CD4-positive, CD25-positive, alpha-beta regulatory T cell (primary cell): ENCODE measurements around the gene AFDN. TPM values are rescaled to one million over a fixed set of nuclear protein-coding genes. Genes with fewer than 3 reads are reported as not detected.

Source experiments
- ATAC-seq, 2 donors: fragments of 150-1000 bp; cut with Tn5 transposase; one replicate each; pipeline ENCODE4 v1.10.0; 2021; ENCODE audit warnings: low read depth in 2 of 2, moderate number of reproducible peaks in 2 of 2, moderate library complexity in 1 of 2
- DNase-seq, 3 donors: peaks; one replicate each; pipeline versions ENCODE4 v3.0.0 to v3.0.0-alpha.2; 2012 to 2022; ENCODE audit warnings: mixed read lengths in 1 of 3
- H3K27ac ChIP-seq: one replicate; pipeline ENCODE4 v1.7.0; 2013; ENCODE audit warnings: mild to moderate bottlenecking, low read length; ENCODE audit not compliant: insufficient read depth, poor library complexity, severe bottlenecking
- H3K27me3 ChIP-seq: one replicate; pipeline ENCODE4 v1.7.0; 2013; ENCODE audit warnings: low read length; ENCODE audit not compliant: control insufficient read depth, insufficient read depth
- H3K36me3 ChIP-seq: one replicate; pipeline ENCODE4 v1.7.0; 2013; ENCODE audit warnings: mild to moderate bottlenecking, low read length, moderate library complexity; ENCODE audit not compliant: control insufficient read depth, insufficient read depth
- H3K4me1 ChIP-seq: 2 replicates; pipeline ENCODE4 v1.7.0; 2013; ENCODE audit warnings: mild to moderate bottlenecking, low read length; ENCODE audit not compliant: insufficient read depth, control insufficient read depth, poor library complexity, severe bottlenecking
- H3K4me3 ChIP-seq: one replicate; pipeline ENCODE4 v1.7.0; 2013; ENCODE audit warnings: low read depth, mild to moderate bottlenecking, low read length, moderate library complexity
- H3K9me3 ChIP-seq, 2 experiments: 1 replicate in 1 of 2; 2 replicates in 1 of 2; pipeline ENCODE4 v1.7.0; 2013; ENCODE audit warnings: low read length in 2 of 2, mild to moderate bottlenecking in 1 of 2, moderate library complexity in 1 of 2; ENCODE audit not compliant: control insufficient read depth in 2 of 2
- H3K27ac Mint-ChIP-seq, 3 donors: one replicate each; pipeline ENCODE4 v1.8.0; 2020 to 2022; ENCODE audit warnings: mild to moderate bottlenecking in 3 of 3, mixed read lengths in 3 of 3, moderate library complexity in 2 of 3
- H3K27me3 Mint-ChIP-seq: one replicate; pipeline ENCODE4 v1.8.0; 2022; ENCODE audit warnings: mild to moderate bottlenecking, mixed read lengths
- H3K36me3 Mint-ChIP-seq: one replicate; pipeline ENCODE4 v1.8.0; 2020; ENCODE audit warnings: mixed read lengths
- H3K4me1 Mint-ChIP-seq, 4 donors: one replicate each; pipeline ENCODE4 v1.8.0; 2020 to 2022; ENCODE audit warnings: mixed read lengths in 4 of 4, mild to moderate bottlenecking in 1 of 4
- H3K4me3 Mint-ChIP-seq, 4 donors: one replicate each; pipeline ENCODE4 v1.8.0; 2020 to 2022; ENCODE audit warnings: mild to moderate bottlenecking in 4 of 4, mixed read lengths in 4 of 4, moderate library complexity in 3 of 4
- H3K9me3 Mint-ChIP-seq, 7 donors: one replicate each; pipeline ENCODE4 v1.8.0; 2020 to 2022; ENCODE audit warnings: mixed read lengths in 7 of 7, mild to moderate bottlenecking in 3 of 7, moderate library complexity in 2 of 7
- polyA plus RNA-seq, 4 donors: library from polyadenylated mRNA; unstranded; fragments of 300-500 nt; fragmentation: Illumina TruSeq; gene quantifications; one replicate each; pipeline ENCODE4 v1.2.3, GENCODE V29; 2021
- total RNA-seq: library from RNA; stranded (reverse); gene quantifications from one replicate; pipeline ENCODE4 v1.2.3, GENCODE V29; 2022

Gene AFDN
- total and polyA plus RNA-seq, 5 donors from 2014 or later: 2.0 to 39.9 (median 3.1) TPM

- Mint-ChIP-seq H3K4me3 (no peak overlapping the region), H3K9me3 (no peaks in the 10 kb centered on the region), H3K27ac (no peak overlapping the region), H3K36me3 (peaks cover 3% of the 10 kb centered on the region), H3K27me3 (peaks cover 4% of the 10 kb centered on the region), H3K4me1 (no peaks in the 10 kb centered on the region)
- Histone ChIP-seq H3K27ac (no peak overlapping the region), H3K9me3 (no peaks in the 10 kb centered on the region), H3K4me3 (no peak overlapping the region), H3K4me1 (no peaks in the 10 kb centered on the region), H3K27me3 (no peaks in the 10 kb centered on the region), H3K36me3 (peaks cover under 1% of the 10 kb centered on the region)
- ATAC-seq: no peak
- no peak for DNase-seq
These were observed 111.5 kb downstream of the AFDN start for GRCh38 chr6:167937948-167938911.

GRCh38 chr6:167941822-167942221 is 115.1 kb downstream of the AFDN start:
- H3K4me1 ChIP-seq: no peaks in the 10 kb centered on the region
- DNase-seq: no peak
- H3K36me3 ChIP-seq: peaks cover 9% of the 10 kb centered on the region
- no peak for ATAC-seq
- Mint-ChIP-seq H3K4me3 (no peak overlapping the region), H3K4me1 (no peaks in the 10 kb centered on the region), H3K9me3 (no peaks in the 10 kb centered on the region), H3K36me3 (peaks cover 3% of the 10 kb centered on the region), H3K27ac (no peak overlapping the region), H3K27me3 (peaks cover 2% of the 10 kb centered on the region)
- no peaks in the 10 kb centered on the region for H3K9me3 ChIP-seq
- H3K4me3 ChIP-seq: no peak overlapping the region
- no peak overlapping the region for H3K27ac ChIP-seq
- no peaks in the 10 kb centered on the region for H3K27me3 ChIP-seq

GRCh38 chr6:167944130-167944529 is 117.4 kb downstream of the AFDN start:
- H3K27ac ChIP-seq: no peak overlapping the region
- peaks cover 3% of the 10 kb centered on the region for H3K36me3 Mint-ChIP-seq
- no peaks in the 10 kb centered on the region for H3K9me3 Mint-ChIP-seq
- H3K36me3 ChIP-seq: peaks cover 15% of the 10 kb centered on the region
- no peak overlapping the region for H3K4me3 Mint-ChIP-seq
- H3K27me3 Mint-ChIP-seq: no peaks in the 10 kb centered on the region
- no peaks in the 10 kb centered on the region for H3K4me1 ChIP-seq
- no peaks in the 10 kb centered on the region for H3K27me3 ChIP-seq
- DNase-seq (no peak), ATAC-seq (no peak)
- no peak overlapping the region for H3K4me3 ChIP-seq
- H3K4me1 Mint-ChIP-seq: no peaks in the 10 kb centered on the region
- H3K27ac Mint-ChIP-seq: no peak overlapping the region
- H3K9me3 ChIP-seq: no peaks in the 10 kb centered on the region

GRCh38 chr6:167946007-167946406 is 119.3 kb downstream of the AFDN start:
- Mint-ChIP-seq H3K9me3 (no peaks in the 10 kb centered on the region), H3K36me3 (peaks cover 3% of the 10 kb centered on the region), H3K27me3 (no peaks in the 10 kb centered on the region), H3K4me1 (no peaks in the 10 kb centered on the region), H3K4me3 (no peak overlapping the region), H3K27ac (no peak overlapping the region)
- Histone ChIP-seq H3K36me3 (peaks cover 15% of the 10 kb centered on the region), H3K27ac (no peak overlapping the region), H3K4me1 (no peaks in the 10 kb centered on the region), H3K4me3 (no peak overlapping the region), H3K27me3 (no peaks in the 10 kb centered on the region), H3K9me3 (no peaks in the 10 kb centered on the region)
- ATAC-seq (no peak), DNase-seq (no peak)

- no peaks in the 10 kb centered on the region for H3K4me1 Mint-ChIP-seq
- Histone ChIP-seq H3K4me1 (no peaks in the 10 kb centered on the region), H3K27ac (no peak overlapping the region), H3K9me3 (no peaks in the 10 kb centered on the region), H3K27me3 (no peaks in the 10 kb centered on the region), H3K4me3 (no peak overlapping the region), H3K36me3 (peaks cover 15% of the 10 kb centered on the region)
- DNase-seq (no peak), ATAC-seq (no peak)
- no peaks in the 10 kb centered on the region for H3K9me3 Mint-ChIP-seq
- H3K27me3 Mint-ChIP-seq: no peaks in the 10 kb centered on the region
- no peak overlapping the region for H3K4me3 Mint-ChIP-seq
- no peak overlapping the region for H3K27ac Mint-ChIP-seq
- H3K36me3 Mint-ChIP-seq: peaks cover 3% of the 10 kb centered on the region
These were observed 119.9 kb downstream of the AFDN start for GRCh38 chr6:167946604-167947003.

- Histone ChIP-seq H3K36me3 (peaks cover 15% of the 10 kb centered on the region), H3K27ac (no peak overlapping the region), H3K27me3 (no peaks in the 10 kb centered on the region), H3K9me3 (no peaks in the 10 kb centered on the region), H3K4me3 (no peak overlapping the region), H3K4me1 (no peaks in the 10 kb centered on the region)
- Mint-ChIP-seq H3K27ac (no peak overlapping the region), H3K27me3 (no peaks in the 10 kb centered on the region), H3K36me3 (peaks cover 3% of the 10 kb centered on the region), H3K9me3 (no peaks in the 10 kb centered on the region), H3K4me1 (no peaks in the 10 kb centered on the region), H3K4me3 (no peak overlapping the region)
- DNase-seq: no peak
- no peak for ATAC-seq
These were observed 121.0 kb downstream of the AFDN start for GRCh38 chr6:167947716-167948115.

GRCh38 chr6:167948716-167949115 is 122.0 kb downstream of the AFDN start:
- no peaks in the 10 kb centered on the region for H3K27me3 Mint-ChIP-seq
- Histone ChIP-seq H3K4me3 (no peak overlapping the region), H3K27me3 (no peaks in the 10 kb centered on the region), H3K4me1 (no peaks in the 10 kb centered on the region), H3K36me3 (peaks cover 13% of the 10 kb centered on the region), H3K9me3 (no peaks in the 10 kb centered on the region), H3K27ac (no peak overlapping the region)
- peaks cover 3% of the 10 kb centered on the region for H3K36me3 Mint-ChIP-seq
- DNase-seq: no peak
- no peak overlapping the region for H3K4me3 Mint-ChIP-seq
- no peak for ATAC-seq
- H3K27ac Mint-ChIP-seq: no peak overlapping the region
- no peaks in the 10 kb centered on the region for H3K4me1 Mint-ChIP-seq
- no peaks in the 10 kb centered on the region for H3K9me3 Mint-ChIP-seq

- no peak for ATAC-seq
These were observed 122.5 kb downstream of the AFDN start for GRCh38 chr6:167949121-167949684.

More at GRCh38 chr6:167949121-167949684, 122.5 kb downstream of the AFDN start:
- no peaks in the 10 kb centered on the region for H3K9me3 Mint-ChIP-seq
- peaks cover 3% of the 10 kb centered on the region for H3K36me3 Mint-ChIP-seq
- no peak for DNase-seq
- H3K27me3 Mint-ChIP-seq: no peaks in the 10 kb centered on the region
- Histone ChIP-seq H3K4me3 (no peak overlapping the region), H3K27me3 (no peaks in the 10 kb centered on the region), H3K4me1 (no peaks in the 10 kb centered on the region), H3K27ac (no peak overlapping the region), H3K9me3 (no peaks in the 10 kb centered on the region), H3K36me3 (peaks cover 8% of the 10 kb centered on the region)
- no peak overlapping the region for H3K4me3 Mint-ChIP-seq
- H3K27ac Mint-ChIP-seq: no peak overlapping the region
- no peaks in the 10 kb centered on the region for H3K4me1 Mint-ChIP-seq
